ENCODE measurements around the gene RTN4RL1. TPM values are rescaled to one million over a fixed set of nuclear protein-coding genes. Genes with fewer than 3 reads are reported as not detected.

The RTN4RL1 gene
- total and polyA plus RNA-seq, 2 of the 13 experiments (the other 11 are each of a cell fraction or from before 2014, with no cell fraction given) = 0.01 TPM; not detected in 1

- Histone ChIP-seq H3K9me3 (ENCODE audit: low read length) (no peaks in the 10 kb centered on the region), H4K20me1 (ENCODE audit: insufficient read depth, low read length) (no peaks in the 10 kb centered on the region), H3K4me3 (replicated peaks in 1 of 3; ENCODE audit: insufficient read depth in 1 of 3, low read depth in 2 of 3, low read length in 3 of 3) (peak within 1 kb of the TSS; percentile 70 to 81 (median 72)), H3K4me1 (ENCODE audit: insufficient read depth, low read length) (peaks cover 8% of the 10 kb centered on the region), H3K9ac (ENCODE audit: insufficient read depth, low read depth, low read length) (peak within 1 kb of the TSS; percentile 85), H3K27me3 (ENCODE audit: control insufficient read depth in 1 of 2, insufficient read depth in 2 of 2, low read length in 2 of 2) (no peaks in the 10 kb centered on the region), H3K36me3 (replicated peaks in 1 of 2; ENCODE audit: control insufficient read depth in 1 of 2, insufficient read depth in 2 of 2, low read length in 2 of 2) (peaks cover 6 to 20% of the 10 kb centered on the region in 2 experiments; a peak in 3 of 5 replicates), H2AFZ (ENCODE audit: low read length) (no peak within 1 kb of the TSS), H3K79me2 (ENCODE audit: insufficient read depth, low read length) (no peaks in the 10 kb centered on the region), H3K4me2 (ENCODE audit: low read depth, low read length) (peak within 1 kb of the TSS; percentile 86), H3K27ac (ENCODE audit: extremely low read length, insufficient read depth, low read length) (peak within 1 kb of the TSS; percentile 66)
- no TSS peak for BruUV-seq (replicated peaks)
- ATAC-seq (peak; percentile 91), DNase-seq (ENCODE audit: low spot score) (peak; percentile 80), FAIRE-seq (peak; percentile 80)
- in situ Hi-C loops (cut with HindIII; ENCODE audit: extremely low pct_ligation_motif_present, low pct_unique_long_range_greater_than_20kb) (loop anchor here (25.0 kb wide), 1 partner anchor 329 kb away; the partner anchor contains the start of genes TLCD2 and WDR81), intact Hi-C loops (cut with micrococcal nuclease; ENCODE audit: unreplicated experiment) (no loop called here)
- 81% methylated on average over 23 of the region's 93 CpGs for WGBS (ENCODE audit: low lambda C conversion rate)
- CTCF ChIA-PET (ENCODE audit: low intra/inter-chr PET ratio, low total read pairs) = interaction anchor here (1.9 kb wide), 1 partner anchor 133 kb away, joined by 8 read pairs; no protein-coding TSS in a partner anchor
- POLR2A ChIA-PET = interaction anchor here (1.1 kb wide), 1 partner anchor 262 kb away, joined by 3 read pairs; the partner anchor contains the start of gene SRR
- TF ChIP-seq YY1 (IDR thresholded peaks at IDR 0.05; ENCODE audit: insufficient read depth, insufficient replicate concordance, low read depth, low read length) (peak; percentile 98), PHF21A (CRISPR knock-in tag; IDR thresholded peaks at IDR 0.05) (no peak), GTF3A (CRISPR knock-in tag; conservative IDR thresholded peaks at IDR 0.05) (no peak), ZNF570 (CRISPR knock-in tag; IDR thresholded peaks at IDR 0.05; ENCODE audit: borderline replicate concordance) (no peak), SRSF9 (IDR thresholded peaks at IDR 0.05; ENCODE audit: borderline replicate concordance, insufficient read depth, low read depth, low read length, poor library complexity, severe bottlenecking) (no peak), ZNF354B (CRISPR knock-in tag; IDR thresholded peaks at IDR 0.05) (no peak), DRAP1 (CRISPR knock-in tag; IDR thresholded peaks at IDR 0.05) (peak; percentile 38; the same call in 1 of the 2 replicates), ZNF18 (CRISPR knock-in tag; IDR thresholded peaks at IDR 0.05; ENCODE audit: insufficient replicate concordance) (no peak), ETV5 (CRISPR knock-in tag; IDR thresholded peaks at IDR 0.05; ENCODE audit: borderline replicate concordance) (peak; percentile 94), ZNF407 (CRISPR knock-in tag; IDR thresholded peaks at IDR 0.05; ENCODE audit: not compliant biosample characterization) (no peak), ZNF253 (CRISPR knock-in tag; IDR thresholded peaks at IDR 0.05; ENCODE audit: borderline replicate concordance) (no peak), ONECUT2 (CRISPR knock-in tag; IDR thresholded peaks at IDR 0.05) (no peak)
Observed at GRCh38 chr17:2041561-2042389, 16.6 kb upstream of the RTN4RL1 start, which contains the start of gene OVCA2. Gene OVCA2 (plus strand): TSS chr17:2042022. CDS start chr17:2042048, 26 bp downstream.

Measured in HepG2 (cell line).